HK-2 (cell line): ENCODE data around the gene GREM1.

Experiments
- DNase-seq: peaks from one replicate; pipeline ENCODE4 v3.0.0-alpha.2; 2018; ENCODE audit not compliant: unreplicated experiment

The GREM1 gene

GRCh38 chr15:32730677-32731654 lies 13.2 kb downstream of the GREM1 start:
- DNase-seq, result no peak

DNA sequence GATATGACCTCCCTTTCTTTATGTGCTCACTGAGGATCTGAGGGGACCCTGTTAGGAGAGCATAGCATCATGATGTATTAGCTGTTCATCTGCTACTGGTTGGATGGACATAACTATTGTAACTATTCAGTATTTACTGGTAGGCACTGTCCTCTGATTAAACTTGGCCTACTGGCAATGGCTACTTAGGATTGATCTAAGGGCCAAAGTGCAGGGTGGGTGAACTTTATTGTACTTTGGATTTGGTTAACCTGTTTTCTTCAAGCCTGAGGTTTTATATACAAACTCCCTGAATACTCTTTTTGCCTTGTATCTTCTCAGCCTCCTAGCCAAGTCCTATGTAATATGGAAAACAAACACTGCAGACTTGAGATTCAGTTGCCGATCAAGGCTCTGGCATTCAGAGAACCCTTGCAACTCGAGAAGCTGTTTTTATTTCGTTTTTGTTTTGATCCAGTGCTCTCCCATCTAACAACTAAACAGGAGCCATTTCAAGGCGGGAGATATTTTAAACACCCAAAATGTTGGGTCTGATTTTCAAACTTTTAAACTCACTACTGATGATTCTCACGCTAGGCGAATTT lies 14.9 kb downstream of the GREM1 start:
- no peak for DNase-seq

- DNase-seq, result no peak
Observed at GRCh38 chr15:32733281-32733680, 15.5 kb downstream of the GREM1 start.

- no peak for DNase-seq
Observed at GRCh38 chr15:32735989-32736700, 18.3 kb downstream of the GREM1 start.

DNA sequence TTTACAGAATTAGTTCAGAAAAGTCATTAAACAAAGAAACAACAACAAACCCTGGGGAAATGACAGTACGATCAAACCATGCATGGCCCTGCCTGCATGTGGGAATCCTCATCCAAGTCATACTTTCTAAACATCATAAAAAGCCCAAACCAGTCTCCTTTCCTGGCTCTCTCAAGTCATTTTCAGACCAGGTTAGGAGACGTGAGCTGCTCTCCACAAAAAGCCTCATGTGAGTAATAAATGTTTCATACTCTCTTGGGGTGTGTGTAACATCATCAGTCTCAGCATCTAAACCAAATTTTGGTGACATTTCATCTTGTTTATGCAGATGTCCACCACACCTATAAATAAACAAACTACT lies 18.9 kb downstream of the GREM1 start:
- DNase-seq, result no peak

DNA sequence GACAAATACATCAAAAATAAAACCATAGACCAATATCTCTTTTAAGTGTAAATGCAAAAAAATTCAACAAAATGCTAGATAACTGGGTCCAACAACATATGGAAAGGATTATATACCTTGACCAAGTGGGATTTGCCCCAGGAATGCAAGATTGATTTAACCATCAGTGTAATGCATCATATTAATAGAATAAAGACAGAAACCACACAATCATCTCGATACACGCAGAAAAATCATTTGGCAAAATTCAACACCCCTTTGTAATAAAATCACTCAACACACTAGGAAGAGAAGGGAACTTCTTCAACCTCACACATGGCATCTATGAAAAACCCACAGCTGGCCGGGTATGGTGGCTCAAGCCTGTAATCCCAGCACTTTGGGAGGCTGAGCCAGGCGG lies 19.5 kb downstream of the GREM1 start:
- no peak for DNase-seq

DNA sequence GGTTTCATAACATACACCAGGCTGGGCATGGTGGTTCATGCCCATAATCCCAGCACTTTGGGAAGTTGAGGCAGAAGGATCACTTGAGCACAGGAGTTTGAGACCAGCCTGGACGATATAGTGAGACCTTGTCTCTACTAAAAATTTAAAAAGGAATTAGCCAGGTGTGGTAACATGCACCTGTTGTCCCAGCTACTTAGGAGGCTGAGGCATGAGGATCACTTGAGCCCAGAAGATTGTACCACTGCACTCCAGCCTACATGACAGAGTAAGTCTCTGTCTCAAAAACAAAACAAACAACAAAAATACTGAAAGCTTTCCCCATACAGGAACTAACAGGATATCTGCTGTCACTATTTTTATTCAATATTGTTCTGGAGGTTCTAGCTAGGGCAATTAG lies 20.9 kb downstream of the GREM1 start:
- DNase-seq, result no peak

GRCh38 chr15:32739522-32740063 lies 21.8 kb downstream of the GREM1 start:
- no peak for DNase-seq

DNA sequence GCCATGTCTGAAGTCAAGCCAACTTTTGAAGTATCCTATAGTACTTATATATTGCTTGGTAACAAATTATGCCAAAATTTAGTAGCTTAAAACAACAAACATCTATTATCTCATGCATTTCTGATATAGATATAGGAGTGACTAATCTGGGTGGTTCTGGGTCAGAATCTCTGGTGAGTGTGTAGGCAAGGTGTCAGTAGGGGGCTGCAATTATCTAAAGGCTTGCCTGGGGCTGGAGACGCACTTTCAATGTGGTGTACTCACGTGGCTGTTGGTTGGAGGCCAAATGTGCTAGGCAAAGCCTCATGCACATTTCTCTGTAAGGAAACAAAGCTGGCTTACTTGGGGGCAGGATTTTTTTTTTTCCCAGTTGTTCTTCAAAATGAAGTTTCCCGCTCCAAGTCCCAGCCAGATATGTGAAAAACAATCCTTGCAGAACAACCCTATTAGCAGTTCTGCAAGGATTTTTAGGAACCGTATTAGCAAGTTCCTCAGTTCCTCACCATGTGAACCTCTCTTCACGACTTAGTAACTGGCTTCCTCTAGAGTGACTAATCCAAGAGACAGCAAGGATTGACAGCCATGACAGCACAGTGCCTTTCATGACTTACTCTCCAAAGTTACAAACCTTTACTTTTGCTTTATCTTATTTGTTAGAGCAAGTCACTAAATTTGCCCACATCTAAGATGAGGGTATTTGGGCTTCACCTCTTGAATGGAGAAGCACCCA lies 25.8 kb downstream of the GREM1 start:
- DNase-seq, result no peak

DNA sequence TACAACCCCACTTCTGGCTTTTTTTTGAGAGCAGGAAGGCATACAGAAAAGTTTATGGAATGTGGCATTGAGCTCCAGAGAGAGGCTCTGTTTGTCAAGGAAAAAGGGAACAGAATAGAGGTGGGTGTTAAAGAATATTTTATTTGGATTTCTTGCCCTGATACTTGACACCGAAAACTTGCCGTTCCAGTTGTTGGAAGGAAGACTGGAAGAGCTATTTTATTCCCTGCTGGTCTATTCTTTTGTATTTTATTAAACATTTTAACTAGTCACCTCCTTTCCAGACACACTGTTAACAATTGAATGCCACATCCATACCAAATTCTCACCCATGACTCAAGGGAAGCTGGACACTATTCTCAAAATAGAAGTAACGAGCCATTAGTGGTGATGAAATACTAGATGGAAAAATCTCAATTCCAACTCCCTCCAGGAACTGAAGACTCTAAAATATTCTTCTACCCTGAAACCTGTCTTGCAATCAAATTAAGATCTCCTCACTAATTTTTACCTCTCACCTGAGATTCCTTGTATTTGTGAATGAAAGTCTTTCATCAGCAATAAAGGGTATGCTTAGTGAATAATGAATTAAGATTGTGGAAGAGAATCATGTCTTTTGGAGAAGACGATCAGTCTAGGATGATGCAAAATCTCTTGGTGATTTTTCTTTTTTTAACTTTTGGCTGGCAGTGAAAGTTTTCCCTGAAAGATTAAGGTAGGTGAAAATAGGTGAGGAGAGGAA lies 28.5 kb downstream of the GREM1 start:
- no peak for DNase-seq

- DNase-seq, result no peak
Observed at GRCh38 chr15:32747921-32748342, 30.1 kb downstream of the GREM1 start.

GRCh38 chr15:32750979-32751378 lies 33.2 kb downstream of the GREM1 start:
- DNase-seq, result no peak

DNA sequence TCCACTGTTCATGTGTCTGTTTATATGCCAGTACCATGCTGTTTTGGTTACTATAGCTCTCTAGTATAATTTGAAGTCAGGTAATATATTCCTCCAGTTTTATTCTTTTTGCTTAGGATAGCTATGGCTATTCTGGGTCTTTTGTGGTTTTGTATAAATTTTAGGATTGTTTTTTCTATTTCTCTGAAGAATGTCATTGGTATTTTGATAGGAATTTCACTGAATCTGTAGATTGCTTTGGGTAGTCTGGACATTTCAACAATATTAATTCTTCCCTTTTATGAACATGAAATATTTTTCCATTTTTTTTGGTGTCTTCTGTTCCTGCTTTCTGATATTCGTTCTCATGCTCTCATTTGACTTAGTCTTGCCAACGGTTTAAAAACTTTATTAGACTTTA lies 39.6 kb downstream of the GREM1 start:
- no peak for DNase-seq

DNA sequence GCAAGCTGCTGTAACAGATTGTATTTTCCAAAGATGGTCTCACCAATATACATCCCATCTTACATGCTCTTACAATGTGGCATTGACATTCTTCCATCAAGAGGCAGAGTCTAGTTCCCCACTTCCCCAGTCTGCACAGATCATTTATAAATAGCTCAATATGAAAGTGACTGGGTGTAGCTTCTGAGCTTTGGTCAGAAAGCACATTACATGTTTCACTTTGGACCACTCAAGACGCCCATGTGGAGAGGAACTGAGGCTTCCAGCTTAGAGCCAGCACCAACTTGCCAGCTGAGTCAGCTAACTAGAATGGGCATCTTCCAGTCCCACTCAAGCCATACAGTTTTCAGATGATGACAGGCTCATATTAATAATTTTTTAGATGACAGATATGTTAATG lies 45.5 kb downstream of the GREM1 start:
- no peak for DNase-seq

GRCh38 chr15:32765236-32765635 lies 47.4 kb downstream of the GREM1 start:
- DNase-seq, result no peak

DNA sequence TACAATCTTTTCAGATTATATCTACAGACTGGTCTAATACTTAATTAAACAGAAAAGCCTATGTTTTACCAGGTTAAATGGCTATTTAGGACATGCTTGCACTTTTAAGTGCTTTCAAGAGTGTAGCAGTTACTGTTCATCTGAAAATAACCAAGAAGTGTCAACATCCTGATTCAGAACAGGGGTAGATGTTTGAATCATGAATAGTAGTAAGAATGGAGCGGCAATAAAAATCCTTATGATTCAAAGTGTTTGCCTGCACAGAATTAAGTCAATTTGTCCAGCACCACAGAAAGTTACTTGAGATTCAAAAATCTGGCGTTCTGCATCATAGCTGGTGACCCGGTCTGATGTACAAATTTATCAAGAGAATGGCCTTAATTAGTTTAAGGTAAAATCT lies 48.3 kb downstream of the GREM1 start:
- DNase-seq, result no peak

DNA sequence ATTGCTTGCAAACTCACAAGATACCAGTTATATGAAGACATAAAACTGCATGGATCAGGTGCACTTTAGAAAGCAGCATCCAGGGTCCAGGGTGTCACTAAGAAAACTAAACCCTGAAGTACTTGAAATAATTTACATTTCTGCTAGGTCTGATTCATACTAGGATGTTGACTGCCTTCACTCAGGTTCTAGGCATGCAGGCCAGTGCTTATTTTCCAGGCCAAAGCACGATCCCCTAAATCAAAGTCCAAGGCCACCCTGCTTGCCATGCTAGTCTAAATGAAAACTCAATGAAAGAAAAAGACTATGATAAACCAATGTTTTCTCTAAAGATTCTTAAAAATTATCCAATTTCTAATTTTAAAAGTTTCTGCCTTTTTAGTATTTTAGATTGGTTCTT lies 49.4 kb downstream of the GREM1 start:
- DNase-seq, result no peak

DNA sequence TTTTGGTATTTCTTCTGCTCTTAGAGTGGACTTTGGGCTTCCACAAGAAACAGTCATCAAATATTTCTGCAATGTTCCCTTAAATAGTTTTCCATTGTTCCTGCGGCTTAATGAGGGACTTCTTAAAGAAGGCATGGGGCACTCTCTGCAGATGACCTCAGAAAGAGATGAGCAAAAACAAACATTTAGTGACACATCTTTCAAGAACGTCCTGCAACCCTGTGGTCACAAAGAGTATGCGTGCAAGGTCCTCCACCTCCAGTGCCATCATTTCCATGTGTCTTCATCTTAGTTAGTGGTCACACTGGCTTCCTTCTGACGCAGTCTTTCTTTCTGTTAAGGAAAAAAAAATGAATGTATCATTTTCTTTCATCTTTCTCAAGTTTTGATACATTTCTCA lies 56.2 kb downstream of the GREM1 start:
- peak; percentile 56 for DNase-seq

DNA sequence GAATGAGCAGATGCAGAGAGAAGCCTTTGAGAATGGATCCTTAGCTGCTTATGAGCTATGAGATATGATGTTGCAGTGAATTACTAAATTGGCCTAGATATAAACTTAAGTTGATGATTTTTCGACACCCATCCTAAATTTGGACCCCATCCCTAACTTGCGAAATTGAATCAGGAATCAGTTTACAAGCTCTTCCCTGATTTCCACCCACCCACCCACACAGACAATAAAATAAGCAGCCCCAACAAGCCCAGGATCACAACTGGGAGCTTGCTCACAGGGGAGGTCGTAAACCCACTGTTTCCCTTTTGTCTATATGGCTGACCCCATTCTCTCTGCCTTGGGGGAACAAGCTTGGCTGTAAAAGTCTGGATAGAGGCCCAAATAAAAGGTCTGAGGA lies 57.3 kb downstream of the GREM1 start:
- no peak for DNase-seq

- DNase-seq, result no peak
Observed at GRCh38 chr15:32778391-32779176, 60.8 kb downstream of the GREM1 start.
